ENCODE measurements around the gene SYT15. TPM values are rescaled to one million over a fixed set of nuclear protein-coding genes. Genes with fewer than 3 reads are reported as not detected.
"Not testable (repeated sequence)": the region's sequence is repeated elsewhere in the genome, so short reads cannot be mapped to it uniquely, and the experiment has no call there.

SYT15 gene
- total RNA-seq, 1 experiment from 2014 or later: 0.28 TPM

DNA sequence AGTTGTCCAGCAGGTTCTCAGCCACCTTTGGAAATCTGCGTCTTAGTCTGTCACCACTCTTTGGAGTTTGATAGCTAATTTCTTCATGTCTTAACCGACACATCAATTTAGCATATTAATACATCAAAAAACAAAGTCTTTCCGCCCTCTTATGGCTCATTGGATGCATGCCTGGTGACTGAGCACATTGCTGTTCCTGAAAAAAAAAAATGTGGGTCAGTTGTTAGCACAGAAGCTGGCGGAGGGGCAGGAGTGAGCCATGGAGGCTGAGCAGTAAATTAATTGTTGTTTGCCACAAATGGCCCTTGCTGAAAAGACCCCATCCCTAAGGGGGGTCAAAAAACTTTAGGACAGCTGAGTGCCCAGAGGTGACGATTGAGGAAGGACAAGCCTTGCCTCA lies 5.6 kb upstream of the SYT15 start:
- ATAC-seq; H3K4me3 ChIP-seq (ENCODE audit: low read depth in 2 of 2, low read length in 2 of 2); H3K27me3 ChIP-seq (ENCODE audit: control insufficient read depth, insufficient read depth, low read length); H3K9me3 ChIP-seq (ENCODE audit: control insufficient read depth, insufficient read depth, low read depth, low read length); DNase-seq (ENCODE audit: low read depth, low spot score); POLR2A ChIA-PET; CTCF ChIA-PET; H3K36me3 ChIP-seq (ENCODE audit: control insufficient read depth, insufficient read depth, low read length); BruUV-seq (replicated peaks); intact Hi-C loops (cut with micrococcal nuclease; ENCODE audit: unreplicated experiment); in situ Hi-C loops (cut with HindIII; ENCODE audit: low pct_unique_long_range_greater_than_20kb, low sequenced_read_pairs); H3K4me1 ChIP-seq (ENCODE audit: control insufficient read depth, insufficient read depth, low read length); H3K27ac ChIP-seq (ENCODE audit: low read length): not testable (repeated sequence)

DNA sequence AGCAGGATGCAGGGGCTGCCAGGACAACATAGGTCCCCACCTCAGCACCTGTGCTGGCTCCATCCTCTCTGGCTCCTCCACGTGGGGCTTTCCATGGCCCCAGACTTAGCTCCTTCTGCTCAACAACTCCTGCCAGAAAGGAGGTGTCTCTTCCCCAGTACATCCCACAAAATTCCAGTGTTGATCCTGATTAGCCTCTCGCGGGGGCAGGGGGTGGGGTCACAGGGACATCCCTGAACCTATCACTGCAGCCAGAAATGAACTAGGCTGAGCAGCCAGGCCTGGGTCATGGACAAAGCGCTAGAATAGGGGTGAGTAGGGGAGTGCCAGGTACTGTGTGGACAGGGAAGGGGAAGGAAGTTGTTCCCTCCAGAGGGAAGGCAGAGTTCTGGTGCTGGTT lies 5.0 kb upstream of the SYT15 start:
- in situ Hi-C loops (cut with HindIII; ENCODE audit: low pct_unique_long_range_greater_than_20kb, low sequenced_read_pairs); DNase-seq (ENCODE audit: low read depth, low spot score); ATAC-seq; intact Hi-C loops (cut with micrococcal nuclease; ENCODE audit: unreplicated experiment); POLR2A ChIA-PET; H3K4me3 ChIP-seq (ENCODE audit: low read depth in 2 of 2, low read length in 2 of 2); H3K27ac ChIP-seq (ENCODE audit: low read length); H3K9me3 ChIP-seq (ENCODE audit: control insufficient read depth, insufficient read depth, low read depth, low read length); H3K36me3 ChIP-seq (ENCODE audit: control insufficient read depth, insufficient read depth, low read length); BruUV-seq (replicated peaks); H3K27me3 ChIP-seq (ENCODE audit: control insufficient read depth, insufficient read depth, low read length); CTCF ChIA-PET; H3K4me1 ChIP-seq (ENCODE audit: control insufficient read depth, insufficient read depth, low read length): not testable (repeated sequence)

DNA sequence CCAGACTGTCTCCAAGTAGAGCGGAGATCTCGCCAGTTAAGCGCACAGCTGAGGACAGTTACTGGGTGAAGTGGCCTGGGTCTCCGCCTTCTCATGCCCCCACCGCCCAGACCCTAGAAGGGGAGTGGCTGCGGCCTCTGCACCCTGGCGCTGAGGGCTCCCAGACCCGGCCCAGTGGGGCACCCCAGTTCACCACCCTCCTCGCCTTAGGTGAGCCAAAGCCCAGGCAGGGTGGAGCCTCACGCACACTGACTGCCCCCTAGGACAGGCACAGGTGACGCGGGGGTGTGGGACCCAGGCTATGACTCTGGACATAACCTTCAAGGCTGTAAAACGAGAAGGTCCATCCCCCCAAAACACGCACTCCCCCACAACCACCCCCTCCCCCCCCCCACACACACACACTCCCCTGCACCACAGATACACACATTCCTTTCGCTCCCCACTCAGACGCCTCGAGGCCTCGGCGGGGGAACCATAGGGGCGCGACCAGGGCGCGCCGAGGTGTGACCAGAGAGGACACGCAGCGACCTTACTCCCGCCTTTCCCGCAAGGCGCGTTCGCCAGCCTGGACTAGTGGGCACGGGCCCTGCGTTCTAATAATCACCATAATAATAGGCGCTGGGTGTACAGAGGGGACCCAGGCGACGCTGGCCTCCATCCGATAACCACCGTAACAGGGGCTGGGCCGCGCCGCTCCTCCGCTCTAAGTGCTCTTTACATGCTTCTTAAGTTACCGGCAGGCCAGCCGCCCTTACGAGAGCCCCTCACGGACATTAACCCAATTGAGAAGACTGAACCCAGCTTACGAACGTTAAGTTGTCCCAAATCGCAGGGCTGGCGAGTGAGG lies 1.1 kb upstream of the SYT15 start:
- H3K9me3 ChIP-seq (ENCODE audit: control insufficient read depth, insufficient read depth, low read depth, low read length); CTCF ChIA-PET; H3K27me3 ChIP-seq (ENCODE audit: control insufficient read depth, insufficient read depth, low read length); H3K4me1 ChIP-seq (ENCODE audit: control insufficient read depth, insufficient read depth, low read length); ATAC-seq; POLR2A ChIA-PET; H3K27ac ChIP-seq (ENCODE audit: low read length); H3K4me3 ChIP-seq (ENCODE audit: low read depth in 2 of 2, low read length in 2 of 2); in situ Hi-C loops (cut with HindIII; ENCODE audit: low pct_unique_long_range_greater_than_20kb, low sequenced_read_pairs); H3K36me3 ChIP-seq (ENCODE audit: control insufficient read depth, insufficient read depth, low read length); intact Hi-C loops (cut with micrococcal nuclease; ENCODE audit: unreplicated experiment); DNase-seq (ENCODE audit: low read depth, low spot score); BruUV-seq (replicated peaks): not testable (repeated sequence)

DNA sequence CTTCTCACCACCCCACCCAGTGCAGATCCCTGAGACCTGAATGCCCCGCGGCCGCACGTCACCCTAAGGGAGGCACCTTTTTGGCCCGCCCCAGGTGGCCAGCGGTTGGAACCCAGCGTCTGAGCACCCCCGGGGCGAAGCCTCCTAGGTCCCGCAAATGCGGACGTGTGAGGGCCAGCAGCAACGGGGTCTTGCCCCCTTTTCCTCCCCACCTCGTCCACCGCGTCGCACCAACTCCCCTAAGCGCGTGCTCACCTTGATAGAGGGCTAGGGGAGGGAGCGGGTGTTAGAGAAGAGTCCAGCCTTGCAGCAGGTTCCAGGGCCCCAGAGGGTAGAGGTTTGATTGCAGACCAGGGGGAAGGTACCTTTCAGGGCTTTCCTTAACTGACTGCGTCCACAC lies 450 bp downstream of the SYT15 start:
- H3K4me3 ChIP-seq (ENCODE audit: low read depth in 2 of 2, low read length in 2 of 2); H3K9me3 ChIP-seq (ENCODE audit: control insufficient read depth, insufficient read depth, low read depth, low read length); H3K27ac ChIP-seq (ENCODE audit: low read length); ATAC-seq; H3K36me3 ChIP-seq (ENCODE audit: control insufficient read depth, insufficient read depth, low read length); H3K27me3 ChIP-seq (ENCODE audit: control insufficient read depth, insufficient read depth, low read length); POLR2A ChIA-PET; BruUV-seq (replicated peaks); intact Hi-C loops (cut with micrococcal nuclease; ENCODE audit: unreplicated experiment); CTCF ChIA-PET; DNase-seq (ENCODE audit: low read depth, low spot score); H3K4me1 ChIP-seq (ENCODE audit: control insufficient read depth, insufficient read depth, low read length); in situ Hi-C loops (cut with HindIII; ENCODE audit: low pct_unique_long_range_greater_than_20kb, low sequenced_read_pairs): not testable (repeated sequence)

- H3K27ac ChIP-seq (ENCODE audit: low read length); H3K4me1 ChIP-seq (ENCODE audit: control insufficient read depth, insufficient read depth, low read length); CTCF ChIA-PET; BruUV-seq (replicated peaks); ATAC-seq; H3K36me3 ChIP-seq (ENCODE audit: control insufficient read depth, insufficient read depth, low read length); in situ Hi-C loops (cut with HindIII; ENCODE audit: low pct_unique_long_range_greater_than_20kb, low sequenced_read_pairs); DNase-seq (ENCODE audit: low read depth, low spot score); intact Hi-C loops (cut with micrococcal nuclease; ENCODE audit: unreplicated experiment); H3K4me3 ChIP-seq (ENCODE audit: low read depth in 2 of 2, low read length in 2 of 2); H3K9me3 ChIP-seq (ENCODE audit: control insufficient read depth, insufficient read depth, low read depth, low read length); H3K27me3 ChIP-seq (ENCODE audit: control insufficient read depth, insufficient read depth, low read length); POLR2A ChIA-PET: not testable (repeated sequence)
Observed at GRCh38 chr10:46581997-46582396, 3.1 kb downstream of the SYT15 start.

DNA sequence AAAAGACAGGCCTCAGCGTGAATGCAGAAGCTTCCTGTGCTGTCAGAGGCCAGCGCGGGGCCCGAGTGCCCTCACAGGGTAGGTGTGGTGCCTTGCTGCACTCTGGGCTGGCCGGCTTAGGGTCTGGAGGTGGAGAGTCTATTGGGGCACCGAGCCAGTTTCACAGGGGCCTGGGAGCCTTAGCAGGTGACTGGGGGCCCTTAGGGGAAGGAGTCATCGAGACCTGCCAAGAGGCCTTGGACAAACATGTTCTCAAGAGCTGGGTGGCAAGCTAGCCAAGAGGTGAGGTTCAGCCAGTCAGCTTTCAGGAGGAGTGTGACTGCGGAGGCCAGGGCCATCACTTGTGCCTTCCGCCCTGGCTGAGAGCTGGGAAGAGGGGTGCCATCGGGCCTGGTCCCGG lies 3.6 kb downstream of the SYT15 start:
- DNase-seq (ENCODE audit: low read depth, low spot score); H3K4me1 ChIP-seq (ENCODE audit: control insufficient read depth, insufficient read depth, low read length); POLR2A ChIA-PET; BruUV-seq (replicated peaks); H3K36me3 ChIP-seq (ENCODE audit: control insufficient read depth, insufficient read depth, low read length); H3K27ac ChIP-seq (ENCODE audit: low read length); H3K9me3 ChIP-seq (ENCODE audit: control insufficient read depth, insufficient read depth, low read depth, low read length); in situ Hi-C loops (cut with HindIII; ENCODE audit: low pct_unique_long_range_greater_than_20kb, low sequenced_read_pairs); CTCF ChIA-PET; H3K27me3 ChIP-seq (ENCODE audit: control insufficient read depth, insufficient read depth, low read length); H3K4me3 ChIP-seq (ENCODE audit: low read depth in 2 of 2, low read length in 2 of 2); intact Hi-C loops (cut with micrococcal nuclease; ENCODE audit: unreplicated experiment); ATAC-seq: not testable (repeated sequence)

GRCh38 chr10:46584196-46584595 lies 5.3 kb downstream of the SYT15 start:
- in situ Hi-C loops (cut with HindIII; ENCODE audit: low pct_unique_long_range_greater_than_20kb, low sequenced_read_pairs): not testable (repeated sequence)

More at GRCh38 chr10:46584196-46584595, 5.3 kb downstream of the SYT15 start:
- H3K27me3 ChIP-seq (ENCODE audit: control insufficient read depth, insufficient read depth, low read length); CTCF ChIA-PET; H3K4me1 ChIP-seq (ENCODE audit: control insufficient read depth, insufficient read depth, low read length); H3K9me3 ChIP-seq (ENCODE audit: control insufficient read depth, insufficient read depth, low read depth, low read length); BruUV-seq (replicated peaks); H3K36me3 ChIP-seq (ENCODE audit: control insufficient read depth, insufficient read depth, low read length); H3K27ac ChIP-seq (ENCODE audit: low read length); DNase-seq (ENCODE audit: low read depth, low spot score); ATAC-seq; intact Hi-C loops (cut with micrococcal nuclease; ENCODE audit: unreplicated experiment); H3K4me3 ChIP-seq (ENCODE audit: low read depth in 2 of 2, low read length in 2 of 2); POLR2A ChIA-PET: not testable (repeated sequence)
